ENCODE data around the gene KCNIP3. TPM values are rescaled to one million over a fixed set of nuclear protein-coding genes. Genes with fewer than 3 reads are reported as not detected.

Gene KCNIP3
- total RNA-seq, 1 donor from 2014 or later: 7.2 TPM

- Histone ChIP-seq H3K36me3 (ENCODE audit: control insufficient read depth, insufficient read depth, low read length) (no peaks in the 10 kb centered on the region), H3K27me3 (ENCODE audit: control insufficient read depth, insufficient read depth, low read length) (no peaks in the 10 kb centered on the region), H3K4me3 (ENCODE audit: low read depth, low read length) (no peak overlapping the region)
- TF ChIP-seq CTCF (IDR thresholded peaks at IDR 0.05; ENCODE audit: insufficient read depth, low read length, poor library complexity, severe bottlenecking): no peak
- no peak for DNase-seq (ENCODE audit: low read depth)
Observed at GRCh38 chr2:95337829-95338228, 40.7 kb downstream of the KCNIP3 start.

- no peak for DNase-seq (ENCODE audit: low read depth)
- H3K27me3 ChIP-seq (ENCODE audit: control insufficient read depth, insufficient read depth, low read length): no peaks in the 10 kb centered on the region
- no peaks in the 10 kb centered on the region for H3K36me3 ChIP-seq (ENCODE audit: control insufficient read depth, insufficient read depth, low read length)
- no peak for TF ChIP-seq CTCF (IDR thresholded peaks at IDR 0.05; ENCODE audit: insufficient read depth, low read length, poor library complexity, severe bottlenecking)
- no peak overlapping the region for H3K4me3 ChIP-seq (ENCODE audit: low read depth, low read length)
Observed at GRCh38 chr2:95342556-95343320, 45.6 kb downstream of the KCNIP3 start.

GRCh38 chr2:95343429-95344214 lies 46.5 kb downstream of the KCNIP3 start:
- Histone ChIP-seq H3K36me3 (ENCODE audit: control insufficient read depth, insufficient read depth, low read length) (no peaks in the 10 kb centered on the region), H3K4me3 (ENCODE audit: low read depth, low read length) (no peak overlapping the region), H3K27me3 (ENCODE audit: control insufficient read depth, insufficient read depth, low read length) (no peaks in the 10 kb centered on the region)
- DNase-seq (ENCODE audit: low read depth): no peak
- no peak for TF ChIP-seq CTCF (IDR thresholded peaks at IDR 0.05; ENCODE audit: insufficient read depth, low read length, poor library complexity, severe bottlenecking)

- no peak overlapping the region for H3K4me3 ChIP-seq (ENCODE audit: low read depth, low read length)
- no peaks in the 10 kb centered on the region for H3K27me3 ChIP-seq (ENCODE audit: control insufficient read depth, insufficient read depth, low read length)
- no peak for TF ChIP-seq CTCF (IDR thresholded peaks at IDR 0.05; ENCODE audit: insufficient read depth, low read length, poor library complexity, severe bottlenecking)
- no peak for DNase-seq (ENCODE audit: low read depth)
- no peaks in the 10 kb centered on the region for H3K36me3 ChIP-seq (ENCODE audit: control insufficient read depth, insufficient read depth, low read length)
Observed at GRCh38 chr2:95344215-95344583, 47.1 kb downstream of the KCNIP3 start.

- Histone ChIP-seq H3K4me3 (ENCODE audit: low read depth, low read length) (no peak overlapping the region), H3K36me3 (ENCODE audit: control insufficient read depth, insufficient read depth, low read length) (no peaks in the 10 kb centered on the region), H3K27me3 (ENCODE audit: control insufficient read depth, insufficient read depth, low read length) (no peaks in the 10 kb centered on the region)
- no peak for DNase-seq (ENCODE audit: low read depth)
- no peak for TF ChIP-seq CTCF (IDR thresholded peaks at IDR 0.05; ENCODE audit: insufficient read depth, low read length, poor library complexity, severe bottlenecking)
Observed at GRCh38 chr2:95344656-95345055, 47.5 kb downstream of the KCNIP3 start.

Measured in kidney epithelial cell (primary cell).